DMS53 treated with DMSO at 0.1 percent for 48 hours (cell line): ENCODE data around the gene MS4A3.
"Not testable (repeated sequence)": the region's sequence is repeated elsewhere in the genome, so short reads cannot be mapped to it uniquely, and the experiment has no call there.

ENCODE experiments used
- DNase-seq: peaks from one replicate; lab custom pipeline; 2025; ENCODE audit not compliant: unreplicated experiment; lab: John Stamatoyannopoulos, UW

The MS4A3 gene

GRCh38 chr11:60056349-60056969, at the start of gene MS4A3:
Gene MS4A3, plus strand, starts transcription at chr11:60056665. Its CDS starts 4,496 bp downstream, at chr11:60061161.
- no peak for DNase-seq

GRCh38 chr11:60016881-60017280, 39.6 kb upstream of the MS4A3 start, which contains the start of gene OOSP4B:
Gene OOSP4B, plus strand, starts transcription at chr11:60017181.
- no peak for DNase-seq

GRCh38 chr11:60018058-60018457, 38.4 kb upstream of the MS4A3 start:
- DNase-seq = no peak

- DNase-seq = not testable (repeated sequence)
Observed at GRCh38 chr11:60020376-60020775, 36.1 kb upstream of the MS4A3 start.

GRCh38 chr11:60029015-60029632, 27.3 kb upstream of the MS4A3 start:
- DNase-seq = no peak

GRCh38 chr11:60040109-60040508, 16.4 kb upstream of the MS4A3 start, which contains the start of gene OOSP2:
Gene OOSP2, plus strand, starts transcription at chr11:60040409. Its CDS starts 51 bp downstream, at chr11:60040460.
- no peak for DNase-seq

- DNase-seq = not testable (repeated sequence)
Observed at GRCh38 chr11:60050422-60050821, 6.0 kb upstream of the MS4A3 start.

GRCh38 chr11:60050839-60051238, 5.6 kb upstream of the MS4A3 start:
- DNase-seq = not testable (repeated sequence)

- peak; percentile 11 for DNase-seq
Observed at GRCh38 chr11:60059052-60059451, 2.6 kb downstream of the MS4A3 start.

- no peak for DNase-seq
Observed at GRCh38 chr11:60059521-60060240, 3.2 kb downstream of the MS4A3 start.

GRCh38 chr11:60064111-60064510, 7.6 kb downstream of the MS4A3 start:
- no peak for DNase-seq

GRCh38 chr11:60065801-60066200, 9.3 kb downstream of the MS4A3 start:
- DNase-seq = no peak

GRCh38 chr11:60069450-60069849, 13.0 kb downstream of the MS4A3 start:
- DNase-seq = no peak

GRCh38 chr11:60071644-60072043, 15.2 kb downstream of the MS4A3 start:
- DNase-seq = not testable (repeated sequence)

- no peak for DNase-seq
Observed at GRCh38 chr11:60077216-60077817, 20.9 kb downstream of the MS4A3 start.

GRCh38 chr11:60077981-60078380, 21.5 kb downstream of the MS4A3 start:
- DNase-seq = no peak

GRCh38 chr11:60078745-60079144, 22.3 kb downstream of the MS4A3 start:
- DNase-seq = no peak

GRCh38 chr11:60080535-60080934, 24.1 kb downstream of the MS4A3 start:
- DNase-seq = no peak

- peak; percentile 9 for DNase-seq
Observed at GRCh38 chr11:60084631-60085273, 28.3 kb downstream of the MS4A3 start.

GRCh38 chr11:60085909-60086308, 29.4 kb downstream of the MS4A3 start:
- DNase-seq = no peak

GRCh38 chr11:60087239-60087638, 30.8 kb downstream of the MS4A3 start:
- no peak for DNase-seq
